ENCODE data around the gene CCDC17. TPM values are rescaled to one million over a fixed set of nuclear protein-coding genes. Genes with fewer than 3 reads are reported as not detected.

Gene CCDC17
- total and polyA plus RNA-seq, 4 donors, result 0.30 to 6.4 (median 0.73) TPM

GRCh38 chr1:45615885-45616284, 8.0 kb downstream of the CCDC17 start:
- H3K4me3 ChIP-seq (ENCODE audit: low read depth in 1 of 3, low read length in 3 of 3), result no peak overlapping the region
- TF ChIP-seq RXRA (IDR thresholded peaks at IDR 0.05) (no peak), HNF4A (conservative IDR thresholded peaks at IDR 0.05) (no peak), TAF1 (conservative IDR thresholded peaks at IDR 0.05) (no peak), ATF3 (IDR thresholded peaks at IDR 0.05) (no peak), JUND (IDR thresholded peaks at IDR 0.05) (no peak), ZBTB33 (IDR thresholded peaks at IDR 0.05) (no peak)
- TF ChIP-seq, protein P1, sequence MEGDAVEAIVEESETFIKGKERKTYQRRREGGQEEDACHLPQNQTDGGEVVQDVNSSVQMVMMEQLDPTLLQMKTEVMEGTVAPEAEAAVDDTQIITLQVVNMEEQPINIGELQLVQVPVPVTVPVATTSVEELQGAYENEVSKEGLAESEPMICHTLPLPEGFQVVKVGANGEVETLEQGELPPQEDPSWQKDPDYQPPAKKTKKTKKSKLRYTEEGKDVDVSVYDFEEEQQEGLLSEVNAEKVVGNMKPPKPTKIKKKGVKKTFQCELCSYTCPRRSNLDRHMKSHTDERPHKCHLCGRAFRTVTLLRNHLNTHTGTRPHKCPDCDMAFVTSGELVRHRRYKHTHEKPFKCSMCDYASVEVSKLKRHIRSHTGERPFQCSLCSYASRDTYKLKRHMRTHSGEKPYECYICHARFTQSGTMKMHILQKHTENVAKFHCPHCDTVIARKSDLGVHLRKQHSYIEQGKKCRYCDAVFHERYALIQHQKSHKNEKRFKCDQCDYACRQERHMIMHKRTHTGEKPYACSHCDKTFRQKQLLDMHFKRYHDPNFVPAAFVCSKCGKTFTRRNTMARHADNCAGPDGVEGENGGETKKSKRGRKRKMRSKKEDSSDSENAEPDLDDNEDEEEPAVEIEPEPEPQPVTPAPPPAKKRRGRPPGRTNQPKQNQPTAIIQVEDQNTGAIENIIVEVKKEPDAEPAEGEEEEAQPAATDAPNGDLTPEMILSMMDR (IDR thresholded peaks at IDR 0.05; ENCODE audit: low read depth, low read length, missing input control), result no peak
- no peak overlapping the region for H3K27ac ChIP-seq (ENCODE audit: low read depth in 1 of 2, low read length in 2 of 2)
- H3K9ac ChIP-seq (ENCODE audit: low read depth in 1 of 2, low read length in 2 of 2), result no peak overlapping the region
- H3K27me3 ChIP-seq (ENCODE audit: control insufficient read depth in 4 of 4, insufficient read depth in 4 of 4, low read length in 3 of 4), result no peaks in the 10 kb centered on the region
- H3K4me1 ChIP-seq (ENCODE audit: control insufficient read depth in 4 of 4, insufficient read depth in 4 of 4, low read length in 3 of 4), result no peaks in the 10 kb centered on the region
- 93% methylated on average over 1 of the region's 1 CpG for WGBS
- DNase-seq (ENCODE audit: low spot score), result no peak
- peaks cover 6 to 45% (median 30%) of the 10 kb centered on the region in 4 donors for H3K36me3 ChIP-seq (ENCODE audit: control insufficient read depth in 4 of 4, insufficient read depth in 3 of 4, low read depth in 1 of 4, low read length in 3 of 4)
- H3K9me3 ChIP-seq (ENCODE audit: control insufficient read depth in 4 of 4, low read length in 3 of 4), result no peaks in the 10 kb centered on the region

DNA sequence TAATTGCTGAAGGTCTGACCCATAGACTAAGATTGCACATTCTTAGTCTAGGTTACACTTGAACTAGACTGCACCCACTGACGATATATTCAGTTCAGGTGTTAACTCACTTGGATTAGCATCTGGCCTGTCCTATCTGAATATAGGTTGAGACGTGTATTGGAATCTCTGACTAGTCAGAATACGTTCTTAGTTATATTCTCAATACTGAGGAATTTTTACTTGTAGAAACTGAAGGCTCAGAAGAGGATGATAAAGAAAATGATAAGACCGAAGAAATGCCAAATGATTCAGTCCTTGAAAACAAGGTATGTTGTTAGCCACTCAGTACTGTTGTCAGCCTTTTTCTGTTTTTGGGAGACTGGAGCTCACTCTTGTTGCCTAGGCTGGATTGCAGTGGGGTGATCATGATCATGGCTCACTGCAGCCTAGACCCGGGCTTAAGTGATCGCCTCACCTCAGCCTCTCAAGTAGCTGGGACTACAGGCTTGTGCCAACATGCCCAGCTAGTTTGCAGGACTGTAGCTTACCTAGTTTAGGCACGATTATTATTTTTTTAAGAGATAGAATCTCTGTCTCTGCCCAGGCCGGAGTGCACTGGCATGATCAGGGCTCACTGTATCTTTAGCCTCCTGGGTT, 10.8 kb downstream of the CCDC17 start:
- 84% methylated on average over 8 of the region's 8 CpGs for WGBS

More for the DNA sequence above, 10.8 kb downstream of the CCDC17 start:
- Histone ChIP-seq H3K9ac (ENCODE audit: low read depth in 1 of 2, low read length in 2 of 2) (no peak overlapping the region), H3K4me1 (ENCODE audit: control insufficient read depth in 4 of 4, insufficient read depth in 4 of 4, low read length in 3 of 4) (peaks cover 0 to 2% (median 0%) of the 10 kb centered on the region in 4 donors), H3K27ac (ENCODE audit: low read depth in 1 of 2, low read length in 2 of 2) (no peak overlapping the region), H3K27me3 (ENCODE audit: control insufficient read depth in 4 of 4, insufficient read depth in 4 of 4, low read length in 3 of 4) (no peaks in the 10 kb centered on the region), H3K4me3 (ENCODE audit: low read depth in 1 of 3, low read length in 3 of 3) (no peak overlapping the region), H3K36me3 (ENCODE audit: control insufficient read depth in 4 of 4, insufficient read depth in 3 of 4, low read depth in 1 of 4, low read length in 3 of 4) (peaks cover 6 to 43% (median 30%) of the 10 kb centered on the region in 4 donors), H3K9me3 (ENCODE audit: control insufficient read depth in 4 of 4, low read length in 3 of 4) (no peaks in the 10 kb centered on the region)
- no peak for TF ChIP-seq GABPA (IDR thresholded peaks at IDR 0.05 in 1 of 2, conservative IDR thresholded peaks at IDR 0.05 in 1 of 2)
- no peak for TF ChIP-seq FOXA1 (IDR thresholded peaks at IDR 0.05)
- no peak for TF ChIP-seq SP1 (IDR thresholded peaks at IDR 0.05)
- TF ChIP-seq, protein P1 (IDR thresholded peaks at IDR 0.05; ENCODE audit: low read depth, low read length, missing input control), result no peak
- TF ChIP-seq MAX (IDR thresholded peaks at IDR 0.05), result no peak
- no peak for TF ChIP-seq ATF3 (IDR thresholded peaks at IDR 0.05)
- no peak for TF ChIP-seq JUND (IDR thresholded peaks at IDR 0.05)
- no peak for TF ChIP-seq RAD21 (IDR thresholded peaks at IDR 0.05)
- no peak for TF ChIP-seq ZBTB33 (IDR thresholded peaks at IDR 0.05)
- TF ChIP-seq HNF4G (IDR thresholded peaks at IDR 0.05), result no peak
- no peak for DNase-seq (ENCODE audit: low spot score)

All from liver (tissue), 9 donors.